Stimulated activated memory B cell treated with anti-CD40 and anti-IgM and Interleukin-4, amounts not matched to agents 10 μg/mL and 1 μg/mL and 100 μg/mL, for 72 hours (primary cell): ENCODE data around the gene P2RY13.

Source experiments
- ATAC-seq: fragments of 150-1000 bp; cut with Tn5 transposase; 2 replicates; pipeline ENCODE4 v1.10.0; 2021
- H3K27ac Mint-ChIP-seq: one replicate; pipeline ENCODE4 v1.8.0; 2022; ENCODE audit warnings: mild to moderate bottlenecking, mixed read lengths
- H3K27me3 Mint-ChIP-seq: one replicate; pipeline ENCODE4 v1.8.0; 2022; ENCODE audit warnings: mixed read lengths
- H3K36me3 Mint-ChIP-seq: one replicate; pipeline ENCODE4 v1.8.0; 2022; ENCODE audit warnings: mixed read lengths
- H3K4me1 Mint-ChIP-seq: one replicate; pipeline ENCODE4 v1.8.0; 2022; ENCODE audit warnings: mixed read lengths
- H3K4me3 Mint-ChIP-seq: one replicate; pipeline ENCODE4 v1.8.0; 2022; ENCODE audit warnings: mild to moderate bottlenecking, moderate library complexity, mixed read lengths
- H3K9me3 Mint-ChIP-seq: one replicate; pipeline ENCODE4 v1.8.0; 2022; ENCODE audit warnings: mixed read lengths

P2RY13 gene

DNA sequence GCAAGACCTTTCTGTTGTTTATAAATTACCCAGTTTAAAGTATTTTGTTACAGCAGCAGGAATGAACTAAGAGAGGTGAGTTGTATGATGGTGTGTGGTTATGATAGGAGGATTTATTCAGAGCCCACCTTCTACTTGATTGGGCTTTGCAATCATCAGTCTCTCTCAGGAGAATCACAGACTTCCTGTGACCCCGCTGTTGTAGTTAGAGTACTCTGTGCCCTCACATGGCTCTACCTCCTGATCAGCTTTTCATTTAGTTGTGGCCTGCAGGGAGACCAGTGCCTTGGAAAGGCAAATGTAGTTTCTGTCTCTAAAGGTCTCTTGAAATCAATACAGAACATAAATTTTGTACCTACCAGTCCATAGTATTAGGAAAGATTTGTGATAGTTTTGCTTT lies 43.4 kb downstream of the P2RY13 start:
- Mint-ChIP-seq H3K27ac (no peak overlapping the region), H3K27me3 (no peaks in the 10 kb centered on the region), H3K36me3 (no peaks in the 10 kb centered on the region), H3K4me1 (no peaks in the 10 kb centered on the region), H3K9me3 (no peaks in the 10 kb centered on the region), H3K4me3 (no peak overlapping the region)
- no peak for ATAC-seq

DNA sequence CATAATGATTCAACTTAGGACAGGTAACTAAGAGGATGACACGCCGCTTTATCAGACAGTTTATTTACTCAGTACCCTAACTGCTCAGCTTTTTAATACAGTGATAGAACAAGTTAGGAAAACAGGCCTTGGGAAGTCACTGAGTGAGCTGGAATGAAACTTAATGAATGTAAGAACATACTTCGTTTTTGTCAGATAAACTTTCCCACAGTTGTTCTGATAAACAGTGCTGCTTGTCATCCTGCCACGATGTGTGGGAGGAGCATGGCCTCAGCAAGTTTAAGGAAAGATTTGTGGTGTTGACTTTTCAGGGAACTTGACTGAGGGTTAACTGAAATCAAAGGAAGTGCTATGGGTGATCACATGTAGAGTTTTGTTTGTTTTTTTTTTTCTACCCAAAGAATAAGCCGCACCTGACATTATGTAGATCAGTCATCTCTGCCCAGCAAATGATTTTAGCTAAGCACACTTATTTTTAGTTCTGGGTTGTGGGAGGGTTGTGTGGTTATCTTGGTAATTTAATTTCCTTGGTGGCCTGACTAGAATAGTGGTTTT lies 45.4 kb downstream of the P2RY13 start:
- Mint-ChIP-seq H3K27ac (no peak overlapping the region), H3K27me3 (no peaks in the 10 kb centered on the region), H3K4me1 (peaks cover 10% of the 10 kb centered on the region), H3K9me3 (no peaks in the 10 kb centered on the region), H3K36me3 (no peaks in the 10 kb centered on the region), H3K4me3 (no peak overlapping the region)
- no peak for ATAC-seq

DNA sequence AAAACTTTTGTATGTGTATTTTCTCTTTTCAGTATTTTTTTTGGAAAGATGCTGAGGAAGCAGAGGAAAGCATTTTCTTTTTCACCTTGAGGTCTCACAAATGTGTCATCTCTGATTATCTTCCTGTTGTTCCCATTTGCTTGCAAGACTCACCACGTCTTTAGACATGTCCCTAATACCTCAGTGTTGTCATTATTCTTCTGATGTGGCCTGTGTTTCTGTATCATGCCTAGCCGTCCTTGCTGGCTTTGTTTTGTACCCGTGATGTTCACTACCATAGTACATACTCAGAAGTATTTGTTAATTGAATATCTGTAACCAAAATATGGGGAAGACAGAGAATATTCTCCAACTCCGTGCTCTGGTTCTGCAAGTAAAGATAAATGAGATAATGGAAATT lies 46.0 kb downstream of the P2RY13 start:
- H3K9me3 Mint-ChIP-seq = no peaks in the 10 kb centered on the region
- H3K27me3 Mint-ChIP-seq = no peaks in the 10 kb centered on the region
- ATAC-seq = no peak
- peaks cover 16% of the 10 kb centered on the region for H3K4me1 Mint-ChIP-seq
- no peaks in the 10 kb centered on the region for H3K36me3 Mint-ChIP-seq
- H3K4me3 Mint-ChIP-seq = no peak overlapping the region
- no peak overlapping the region for H3K27ac Mint-ChIP-seq

DNA sequence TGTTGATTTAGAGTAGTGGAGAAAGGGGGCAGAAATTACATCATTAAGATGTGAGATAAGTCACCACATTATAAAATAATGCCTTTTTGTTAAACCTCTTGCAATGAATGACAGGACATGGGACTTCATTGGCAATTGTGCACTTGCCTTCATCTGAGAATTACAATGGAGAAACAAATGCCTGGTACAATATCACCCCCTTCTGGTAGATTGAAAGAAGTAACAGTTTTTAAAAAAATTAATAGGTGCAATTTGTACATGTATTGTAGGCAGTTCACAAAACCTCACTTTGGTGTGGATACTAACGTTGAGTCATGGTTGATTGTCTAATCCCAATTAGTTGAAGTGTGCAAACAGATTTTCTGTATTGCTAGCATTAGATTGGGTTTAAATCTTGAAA lies 46.4 kb downstream of the P2RY13 start:
- H3K27me3 Mint-ChIP-seq = no peaks in the 10 kb centered on the region
- no peak overlapping the region for H3K4me3 Mint-ChIP-seq
- H3K9me3 Mint-ChIP-seq = no peaks in the 10 kb centered on the region
- no peak overlapping the region for H3K27ac Mint-ChIP-seq
- H3K4me1 Mint-ChIP-seq = peaks cover 21% of the 10 kb centered on the region
- no peaks in the 10 kb centered on the region for H3K36me3 Mint-ChIP-seq
- peak; percentile 45 for ATAC-seq

DNA sequence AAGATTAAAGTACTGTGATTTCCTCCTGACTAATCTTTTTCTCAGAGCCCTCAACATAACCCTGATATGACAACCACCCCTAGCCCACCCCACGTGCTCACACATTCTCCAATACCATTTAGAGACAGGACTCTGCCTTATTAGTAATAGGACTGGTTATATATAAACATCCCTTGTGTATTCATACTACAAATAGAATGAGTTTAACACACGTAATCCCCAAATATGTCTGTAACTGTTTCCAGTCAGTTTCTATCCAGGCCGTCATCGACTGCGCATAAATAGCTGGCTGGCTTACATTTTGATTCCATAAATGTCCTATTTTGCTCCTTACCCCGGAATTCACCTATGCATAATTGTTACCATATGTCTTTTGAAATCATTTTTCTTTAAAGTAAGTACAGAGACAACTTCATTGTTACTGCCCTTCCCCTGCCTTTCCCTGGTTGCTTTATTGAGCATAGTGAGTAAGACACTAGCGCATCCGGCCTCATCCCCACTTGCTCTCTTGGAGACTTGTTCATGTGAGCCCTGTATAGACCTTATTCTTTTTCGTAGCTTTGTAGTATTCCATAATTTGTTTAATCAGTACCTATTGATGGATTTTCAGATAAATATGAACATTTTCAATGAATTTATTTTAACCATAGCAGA lies 47.6 kb downstream of the P2RY13 start:
- no peak for ATAC-seq
- Mint-ChIP-seq H3K9me3 (no peaks in the 10 kb centered on the region), H3K4me1 (peaks cover 25% of the 10 kb centered on the region), H3K27ac (no peak overlapping the region), H3K4me3 (no peak overlapping the region), H3K27me3 (no peaks in the 10 kb centered on the region), H3K36me3 (no peaks in the 10 kb centered on the region)

DNA sequence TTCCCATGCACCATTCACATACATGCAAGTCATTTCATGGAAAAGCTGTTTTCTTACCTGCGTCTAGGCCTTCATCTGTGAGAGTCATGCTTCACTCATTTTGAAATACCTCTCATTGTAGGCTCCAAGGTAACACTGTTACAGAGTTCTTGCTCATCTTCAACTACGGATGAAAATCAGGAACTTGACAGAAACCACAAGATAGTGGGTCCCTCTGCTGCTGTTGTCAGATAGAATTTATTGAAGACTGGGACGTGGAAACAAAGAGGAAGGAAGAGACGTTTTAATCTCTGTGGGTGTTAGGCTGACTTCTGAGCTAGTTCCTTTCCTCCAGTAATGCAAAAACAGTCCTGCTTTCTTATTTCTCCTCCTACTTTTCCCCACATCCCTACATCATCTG lies 51.1 kb downstream of the P2RY13 start, which contains the start of gene P2RY14:
TSS of gene P2RY14 (minus strand) at position 313 of the 400 bp plus-strand sequence. CDS start 64,226 bp downstream, outside the sequence.
- peak within 1 kb of the TSS; percentile 58 for H3K27ac Mint-ChIP-seq
- H3K4me3 Mint-ChIP-seq = no peak within 1 kb of the TSS
- peak; percentile 79 for ATAC-seq
- no peaks in the 10 kb centered on the region for H3K9me3 Mint-ChIP-seq
- H3K27me3 Mint-ChIP-seq = no peaks in the 10 kb centered on the region
- H3K36me3 Mint-ChIP-seq = no peaks in the 10 kb centered on the region
- peaks cover 58% of the 10 kb centered on the region for H3K4me1 Mint-ChIP-seq

DNA sequence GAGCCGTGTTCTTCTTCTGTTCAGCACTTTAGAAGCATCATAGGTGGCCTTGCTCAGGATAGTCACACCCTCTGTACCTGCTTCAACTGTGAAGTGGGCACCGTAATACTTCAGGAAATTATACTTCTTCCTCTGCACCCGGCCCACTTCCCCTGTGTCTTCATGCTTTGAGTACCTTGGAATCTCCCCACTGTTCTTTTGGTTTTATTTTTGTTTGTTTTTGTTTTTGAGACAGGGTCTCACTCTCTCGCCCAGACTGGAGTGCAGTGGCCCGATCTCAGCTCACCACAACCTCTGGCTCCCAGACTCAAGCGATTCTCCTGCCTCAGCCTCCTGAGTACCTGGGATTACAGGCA lies 52.7 kb downstream of the P2RY13 start:
- Mint-ChIP-seq H3K9me3 (no peaks in the 10 kb centered on the region), H3K4me1 (peaks cover 58% of the 10 kb centered on the region), H3K27me3 (no peaks in the 10 kb centered on the region), H3K27ac (peak overlapping the region; percentile 69), H3K36me3 (no peaks in the 10 kb centered on the region), H3K4me3 (peak overlapping the region; percentile 49)
- ATAC-seq = peak; percentile 89
